A549 (cell line): Measurements from ENCODE around the gene DMRTA2.

Experiments used
- CBX8 ChIP-seq: fragments of 200-600 bp; sonication (generic); IDR thresholded peaks from 2 replicates; pipeline ENCODE4 v1.6.1; 2016
- JUN ChIP-seq, 2 experiments: fragments of >200 bp; sonication (Bioruptor Twin); formaldehyde crosslinking; IDR thresholded peaks; 2 replicates in 1 of 2; 3 replicates in 1 of 2; pipeline ENCODE4 v1.6.1; 2016 to 2017
- POLR2A ChIP-seq: IDR thresholded peaks from 2 replicates; pipeline ENCODE4 v1.6.1; 2012; ENCODE audit warnings: mild to moderate bottlenecking, low read length
- RAD21 ChIP-seq, 2 experiments: fragments of >200 bp in 1 of 2; sonication (Bioruptor Twin) in 1 of 2; formaldehyde crosslinking in 1 of 2; IDR thresholded peaks in 1 of 2; conservative IDR thresholded peaks in 1 of 2; 2 replicates in 1 of 2; 3 replicates in 1 of 2; pipeline ENCODE4 v1.6.1; 2012 to 2018; ENCODE audit warnings: inconsistent platforms in 1 of 2
- TF ChIP-seq, protein P1 (sequence below): fragments of 450-650 bp; IDR thresholded peaks from 2 replicates; pipeline ENCODE4 v1.6.1; 2014; ENCODE audit warnings: antibody characterized with exemption

GRCh38 chr1:50425376-50426107 lies 2.3 kb upstream of the DMRTA2 start:
- TF ChIP-seq RAD21 (conservative IDR thresholded peaks at IDR 0.05 in 1 of 2, IDR thresholded peaks at IDR 0.05 in 1 of 2) (no peak), CBX8 (peak; percentile 94), POLR2A (no peak), JUN (IDR thresholded peaks at IDR 0.05) (no peak)
- TF ChIP-seq, protein P1, sequence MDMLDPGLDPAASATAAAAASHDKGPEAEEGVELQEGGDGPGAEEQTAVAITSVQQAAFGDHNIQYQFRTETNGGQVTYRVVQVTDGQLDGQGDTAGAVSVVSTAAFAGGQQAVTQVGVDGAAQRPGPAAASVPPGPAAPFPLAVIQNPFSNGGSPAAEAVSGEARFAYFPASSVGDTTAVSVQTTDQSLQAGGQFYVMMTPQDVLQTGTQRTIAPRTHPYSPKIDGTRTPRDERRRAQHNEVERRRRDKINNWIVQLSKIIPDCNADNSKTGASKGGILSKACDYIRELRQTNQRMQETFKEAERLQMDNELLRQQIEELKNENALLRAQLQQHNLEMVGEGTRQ, result no peak
